Measurements from ENCODE around the gene APOBEC4. TPM values are rescaled to one million over a fixed set of nuclear protein-coding genes. Genes with fewer than 3 reads are reported as not detected.

Gene APOBEC4
- total RNA-seq, 4 donors from 2014 or later = not detected

DNA sequence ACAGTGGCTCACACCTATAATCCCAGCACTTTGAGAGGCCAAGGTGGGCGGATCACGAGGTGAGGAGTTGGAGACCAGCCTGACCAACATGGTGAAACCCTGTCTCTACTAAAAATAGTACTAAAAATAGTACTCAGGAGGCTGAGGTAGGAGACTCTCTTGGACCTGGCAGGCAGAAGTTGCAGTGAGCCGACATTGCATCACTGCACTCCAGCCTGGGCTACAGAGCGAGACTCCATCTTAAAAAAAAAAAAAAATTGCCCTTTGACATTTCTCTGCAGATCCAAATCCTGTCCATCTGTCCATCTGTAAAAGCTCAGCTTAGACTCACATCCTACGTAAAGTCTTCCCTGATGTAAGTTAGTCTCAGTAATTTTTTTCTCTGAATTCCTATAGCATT, 56.6 kb downstream of the APOBEC4 start:
- 81% methylated on average over 5 of the region's 5 CpGs for WGBS
- no peak overlapping the region for H3K27ac ChIP-seq
- H3K4me3 ChIP-seq = no peak overlapping the region
- peaks cover 3% of the 10 kb centered on the region for H3K4me1 ChIP-seq
- no peak for TF ChIP-seq POLR2AphosphoS5 (IDR thresholded peaks at IDR 0.05)
- TF ChIP-seq EP300 (IDR thresholded peaks at IDR 0.05) = no peak
- TF ChIP-seq POLR2A (IDR thresholded peaks at IDR 0.05) = no peak
- no peak for TF ChIP-seq CTCF (IDR thresholded peaks at IDR 0.05)
- no peaks in the 10 kb centered on the region for H3K27me3 ChIP-seq
- no peaks in the 10 kb centered on the region for H3K9me3 ChIP-seq
- DNase-seq (ENCODE audit: low spot score in 2 of 2) = no peak
- H3K36me3 ChIP-seq = no peaks in the 10 kb centered on the region

Other genes with a start within 250 kb of the APOBEC4 start
- gene NMNAT2, start 234.9 kb downstream of the APOBEC4 start, total RNA-seq = under 1 TPM; 0.48 to 0.81 (median 0.68) TPM
- 10 to 100 TPM; 34.4 to 65.3 (median 41.8) TPM for gene SMG7, start 180.8 kb downstream of the APOBEC4 start, total RNA-seq
- gene NCF2, start 62.9 kb downstream of the APOBEC4 start, total RNA-seq = 10 to 100 TPM; 16.9 to 48.3 (median 33.9) TPM
- 10 to 100 TPM; 45.1 to 66.9 (median 52.5) TPM for gene ARPC5, start 17.5 kb downstream of the APOBEC4 start, total RNA-seq
- 10 to 100 TPM; 10.6 to 13.8 (median 11.3) TPM for gene RGL1, start 151.8 kb upstream of the APOBEC4 start, total RNA-seq

Data from suprapubic skin (tissue), 4 donors.